PC-3 (cell line): ENCODE measurements around the gene REC8. TPM values are rescaled to one million over a fixed set of nuclear protein-coding genes. Genes with fewer than 3 reads are reported as not detected.

Source experiments
- ATAC-seq: fragments of 200-7000 bp; cut with Tn5 transposase; 2 replicates; pipeline ENCODE4 v1.9.1; 2020; ENCODE audit warnings: mild to moderate bottlenecking, moderate library complexity
- BruUV-seq: library from RNA; stranded (reverse); fragments of 400-500 nt; replicated peaks from 2 replicates; lab custom pipeline; 2021; lab: Mats Ljungman, UMichigan
- CTCF ChIA-PET: fragments of 300-600 bp; sonication (Branson Sonifier 250); formaldehyde crosslinking; loops from one replicate; lab custom pipeline; 2022; ENCODE audit warnings: antibody characterized with exemption; lab: Charles Lee
- POLR2A ChIA-PET: fragments of 300-600 bp; sonication (Branson Sonifier 250); formaldehyde crosslinking; loops from one replicate; lab custom pipeline; 2022; ENCODE audit warnings: antibody characterized with exemption; ENCODE audit not compliant: unreplicated experiment; lab: Charles Lee
- DNase-seq: peaks from one replicate; pipeline ENCODE4 v3.0.0-alpha.2; 2015
- H2AFZ ChIP-seq: fragments of 300-600 bp; sonication (generic); 2 replicates; pipeline ENCODE4 v1.6.0; 2016; ENCODE audit warnings: antibody characterized with exemption, low read length
- H3F3A ChIP-seq: fragments of 300-600 bp; sonication (generic); one replicate; pipeline ENCODE4 v1.6.0; 2017; ENCODE audit warnings: antibody characterized with exemption, low read length, control low read depth, mild to moderate bottlenecking; ENCODE audit not compliant: unreplicated experiment
- H3K27ac ChIP-seq: fragments of 300-600 bp; sonication (generic); 2 replicates; pipeline ENCODE4 v1.5.1; 2016; ENCODE audit warnings: mild to moderate bottlenecking, low read length
- H3K27me3 ChIP-seq: fragments of 300-600 bp; sonication (generic); 2 replicates; pipeline ENCODE4 v1.6.1; 2016; ENCODE audit warnings: low read length, mixed read lengths
- H3K36me3 ChIP-seq: fragments of 300-600 bp; sonication (generic); 2 replicates; pipeline ENCODE4 v1.6.1; 2016; ENCODE audit warnings: low read depth, mixed run types, low read length, mixed read lengths
- H3K4me1 ChIP-seq: fragments of 300-600 bp; sonication (generic); 2 replicates; pipeline ENCODE4 v1.5.1; 2016; ENCODE audit warnings: low read length; ENCODE audit not compliant: insufficient read depth
- H3K4me2 ChIP-seq: fragments of 300-600 bp; sonication (generic); 2 replicates; pipeline ENCODE4 v1.6.0; 2016; ENCODE audit warnings: low read length
- H3K4me3 ChIP-seq: fragments of 300-600 bp; sonication (generic); 2 replicates; pipeline ENCODE4 v1.5.1; 2016; ENCODE audit warnings: mild to moderate bottlenecking, low read length, mixed read lengths
- H3K79me2 ChIP-seq: fragments of 300-600 bp; sonication (generic); 2 replicates; pipeline ENCODE4 v1.6.1; 2017; ENCODE audit warnings: low read length, mixed read lengths
- H3K9ac ChIP-seq: fragments of 300-600 bp; sonication (generic); 2 replicates; pipeline ENCODE4 v1.6.0; 2016; ENCODE audit warnings: mild to moderate bottlenecking, low read length
- H3K9me2 ChIP-seq: fragments of 300-600 bp; sonication (generic); replicated peaks from 2 replicates; pipeline ENCODE4 v1.6.1; 2016; ENCODE audit warnings: mixed run types, low read length, mixed read lengths
- H3K9me3 ChIP-seq: fragments of 300-600 bp; sonication (generic); 2 replicates; pipeline ENCODE4 v1.6.1; 2016; ENCODE audit warnings: low read length, mixed read lengths
- H4K20me1 ChIP-seq: fragments of 300-600 bp; sonication (generic); 2 replicates; pipeline ENCODE4 v1.6.1; 2016; ENCODE audit warnings: low read length, mixed read lengths
- EZH2 ChIP-seq: fragments of 300-600 bp; sonication (generic); IDR thresholded peaks from one replicate; pipeline ENCODE4 v1.6.1; 2017; ENCODE audit warnings: antibody characterized with exemption, mild to moderate bottlenecking, low read length; ENCODE audit not compliant: unreplicated experiment
- EZH2phosphoT487 ChIP-seq: fragments of 300-600 bp; sonication (generic); IDR thresholded peaks from 2 replicates; pipeline ENCODE4 v1.6.1; 2018; ENCODE audit warnings: mild to moderate bottlenecking, antibody characterized with exemption, low read length, borderline replicate concordance
- intact Hi-C: fragments of 100-400 bp; cut with micrococcal nuclease; formaldehyde crosslinking; loops from 2 replicates; pipeline ENCODE4 v1.9.0; 2023
- total RNA-seq: library from RNA; depleted of rRNA; stranded (reverse); fragments of >200 nt; gene quantifications from 2 replicates; pipeline ENCODE4 v1.2.3, GENCODE V29; 2014
- TF ChIP-seq, protein P1 (sequence below): fragments of 300-600 bp; sonication (generic); conservative IDR thresholded peaks from 2 replicates; pipeline ENCODE4 v1.5.1; 2017; ENCODE audit warnings: antibody characterized with exemption, low read depth, mild to moderate bottlenecking, low read length

Gene REC8
- total RNA-seq, 1 experiment from 2014 or later: 1.9 TPM

DNA sequence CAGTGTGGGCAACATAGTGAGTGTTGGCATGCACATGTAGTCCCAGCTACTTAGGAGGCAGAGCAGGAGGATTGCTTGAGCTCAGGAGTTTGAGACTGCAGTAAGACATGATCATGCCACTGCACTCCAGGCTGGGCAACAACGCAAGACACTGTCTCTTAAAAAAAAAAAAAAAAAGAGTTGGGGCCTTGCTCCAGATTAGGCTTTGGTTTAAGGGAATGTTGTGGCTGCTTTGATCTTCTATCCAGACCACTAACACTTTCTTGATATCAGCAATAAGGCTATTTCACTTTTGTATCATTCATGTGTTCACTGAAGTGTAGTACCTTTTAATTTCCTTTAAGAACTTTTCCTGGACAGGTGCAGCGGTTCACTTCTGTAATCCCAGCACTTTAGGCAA is 44.2 kb upstream of the REC8 start:
- Histone ChIP-seq H3K27me3 (no peaks in the 10 kb centered on the region), H2AFZ (no peak overlapping the region), H3K79me2 (no peaks in the 10 kb centered on the region), H3K36me3 (no peaks in the 10 kb centered on the region; the same call in 1 of the 2 replicates), H3K9ac (no peak overlapping the region), H3K4me3 (no peak overlapping the region), H3F3A (no peaks in the 10 kb centered on the region), H4K20me1 (no peaks in the 10 kb centered on the region), H3K9me3 (no peaks in the 10 kb centered on the region), H3K4me1 (no peaks in the 10 kb centered on the region), H3K27ac (no peak overlapping the region), H3K4me2 (no peak overlapping the region), H3K9me2 (no peaks in the 10 kb centered on the region)
- BruUV-seq: no TSS peak
- DNase-seq: no peak
- ATAC-seq: no peak
- intact Hi-C loops: no loop called here
- ChIA-PET CTCF (no interaction called here), POLR2A (no interaction called here)
- no peak for TF ChIP-seq EZH2
- TF ChIP-seq, protein P1, sequence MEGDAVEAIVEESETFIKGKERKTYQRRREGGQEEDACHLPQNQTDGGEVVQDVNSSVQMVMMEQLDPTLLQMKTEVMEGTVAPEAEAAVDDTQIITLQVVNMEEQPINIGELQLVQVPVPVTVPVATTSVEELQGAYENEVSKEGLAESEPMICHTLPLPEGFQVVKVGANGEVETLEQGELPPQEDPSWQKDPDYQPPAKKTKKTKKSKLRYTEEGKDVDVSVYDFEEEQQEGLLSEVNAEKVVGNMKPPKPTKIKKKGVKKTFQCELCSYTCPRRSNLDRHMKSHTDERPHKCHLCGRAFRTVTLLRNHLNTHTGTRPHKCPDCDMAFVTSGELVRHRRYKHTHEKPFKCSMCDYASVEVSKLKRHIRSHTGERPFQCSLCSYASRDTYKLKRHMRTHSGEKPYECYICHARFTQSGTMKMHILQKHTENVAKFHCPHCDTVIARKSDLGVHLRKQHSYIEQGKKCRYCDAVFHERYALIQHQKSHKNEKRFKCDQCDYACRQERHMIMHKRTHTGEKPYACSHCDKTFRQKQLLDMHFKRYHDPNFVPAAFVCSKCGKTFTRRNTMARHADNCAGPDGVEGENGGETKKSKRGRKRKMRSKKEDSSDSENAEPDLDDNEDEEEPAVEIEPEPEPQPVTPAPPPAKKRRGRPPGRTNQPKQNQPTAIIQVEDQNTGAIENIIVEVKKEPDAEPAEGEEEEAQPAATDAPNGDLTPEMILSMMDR: no peak
- no peak for TF ChIP-seq EZH2phosphoT487

DNA sequence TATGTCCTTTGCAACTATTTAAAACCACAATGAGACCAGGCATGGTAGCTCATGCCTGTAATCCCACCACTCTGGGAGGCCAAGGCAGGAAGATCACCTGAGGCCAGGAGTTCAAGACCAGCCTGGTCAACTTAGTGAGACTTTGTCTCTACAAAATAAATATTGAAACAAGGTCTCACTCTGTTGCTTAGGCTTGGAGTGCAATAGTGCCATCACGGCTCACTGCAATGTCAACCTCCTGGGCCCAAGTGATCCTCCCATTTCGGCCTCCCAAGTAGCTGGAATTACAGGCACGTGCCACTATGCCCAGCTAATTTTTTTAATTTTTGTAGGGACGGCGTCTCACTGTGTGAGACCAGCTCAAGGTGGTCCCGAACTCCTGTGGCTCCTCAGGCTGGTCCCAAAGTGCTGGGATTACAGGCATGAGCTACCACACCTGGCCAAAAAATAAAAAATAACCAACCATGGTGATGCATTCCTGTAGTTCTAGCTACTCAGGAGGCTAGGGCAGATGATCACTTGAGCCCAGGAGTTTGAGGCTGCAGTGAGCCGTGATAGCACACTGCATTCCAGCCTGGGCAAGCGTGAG is 42.4 kb upstream of the REC8 start:
- no peaks in the 10 kb centered on the region for H3K4me1 ChIP-seq
- H3K9ac ChIP-seq: no peak overlapping the region
- POLR2A ChIA-PET: interaction anchor here (0.6 kb wide), 1 partner anchor 10 kb away, joined by 4 read pairs; no protein-coding TSS in a partner anchor
- no peaks in the 10 kb centered on the region for H3K9me3 ChIP-seq
- no peak overlapping the region for H2AFZ ChIP-seq
- ATAC-seq (no peak), DNase-seq (no peak)
- no peak overlapping the region for H3K4me3 ChIP-seq
- H3K79me2 ChIP-seq: no peaks in the 10 kb centered on the region
- no peak overlapping the region for H3K27ac ChIP-seq
- intact Hi-C loops: no loop called here
- H3K27me3 ChIP-seq: no peaks in the 10 kb centered on the region
- CTCF ChIA-PET: no interaction called here
- no TSS peak for BruUV-seq
- no peaks in the 10 kb centered on the region for H3K36me3 ChIP-seq
- no peaks in the 10 kb centered on the region for H3F3A ChIP-seq
- no peak overlapping the region for H3K4me2 ChIP-seq
- TF ChIP-seq, protein P1: no peak
- TF ChIP-seq EZH2: no peak
- TF ChIP-seq EZH2phosphoT487: no peak
- H4K20me1 ChIP-seq: no peaks in the 10 kb centered on the region
- H3K9me2 ChIP-seq: no peaks in the 10 kb centered on the region

DNA sequence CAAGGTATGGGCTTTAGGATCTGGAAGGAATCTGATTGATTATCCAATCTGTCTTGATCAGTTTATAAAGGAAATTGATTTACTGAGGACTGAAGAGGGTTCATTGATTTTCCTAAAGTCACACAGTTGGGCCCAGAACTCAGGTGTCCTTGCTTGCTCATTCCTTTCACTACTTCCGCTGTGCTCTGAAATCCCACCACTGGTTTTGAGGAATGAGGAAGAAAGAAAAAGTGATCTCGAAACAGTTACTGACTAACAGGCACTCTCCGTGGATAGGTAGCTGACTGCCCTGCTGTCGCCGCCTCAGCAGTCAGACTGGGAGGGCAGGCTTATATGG is 41.5 kb upstream of the REC8 start, which contains the start of gene FITM1:
TSS of gene FITM1 (plus strand) at position 280 of the 337 bp plus-strand sequence. CDS start 905 bp downstream, outside the sequence.
- intact Hi-C loops: no loop called here
- H3K36me3 ChIP-seq: no peaks in the 10 kb centered on the region
- POLR2A ChIA-PET: no interaction called here
- no peaks in the 10 kb centered on the region for H3K79me2 ChIP-seq
- no peak for DNase-seq
- H3K4me1 ChIP-seq: peaks cover 4% of the 10 kb centered on the region
- ATAC-seq: no peak
- TF ChIP-seq EZH2 (no peak), EZH2phosphoT487 (no peak)
- TF ChIP-seq, protein P1: no peak
- H3K27ac ChIP-seq: no peak within 1 kb of the TSS
- BruUV-seq: no TSS peak
- no peaks in the 10 kb centered on the region for H3F3A ChIP-seq
- H3K9me2 ChIP-seq: no peaks in the 10 kb centered on the region
- CTCF ChIA-PET: no interaction called here
- H3K27me3 ChIP-seq: no peaks in the 10 kb centered on the region
- H2AFZ ChIP-seq: no peak within 1 kb of the TSS
- H3K9me3 ChIP-seq: no peaks in the 10 kb centered on the region
- no peak within 1 kb of the TSS for H3K4me2 ChIP-seq
- H4K20me1 ChIP-seq: no peaks in the 10 kb centered on the region
- H3K4me3 ChIP-seq: no peak within 1 kb of the TSS
- no peak within 1 kb of the TSS for H3K9ac ChIP-seq
